ENCODE results near the gene STAT5A. TPM values are rescaled to one million over a fixed set of nuclear protein-coding genes. Genes with fewer than 3 reads are reported as not detected.

STAT5A gene
- polyA plus RNA-seq, 1 donor (not counting 4 experiments of a cell fraction or from before 2014, with no cell fraction given), result 0.51 TPM

GRCh38 chr17:42341568-42341967, 53.3 kb downstream of the STAT5A start:
- no peaks in the 10 kb centered on the region for H3K9me3 ChIP-seq (ENCODE audit: control insufficient read depth, low read depth, low read length)
- TF ChIP-seq EZH2 (IDR thresholded peaks at IDR 0.05; ENCODE audit: low read length) (no peak), CTCF (optimal IDR thresholded peaks at IDR 0.05 in 1 of 3, IDR thresholded peaks at IDR 0.05 in 1 of 3, conservative IDR thresholded peaks at IDR 0.05 in 1 of 3; ENCODE audit: extremely low read depth in 1 of 3, insufficient read depth in 2 of 3, low read length in 3 of 3) (no peak)
- H3K27me3 ChIP-seq (ENCODE audit: control insufficient read depth, extremely low read depth, insufficient read depth, low read length), result no peaks in the 10 kb centered on the region
- dilution Hi-C loops (cut with MboI; ENCODE audit: extremely low pct_ligation_motif_present, low sequenced_read_pairs), result no loop called here
- FAIRE-seq (no peak), DNase-seq (ENCODE audit: low read depth, low spot score) (no peak)
- H3K36me3 ChIP-seq (ENCODE audit: control insufficient read depth in 2 of 2, extremely low read depth in 1 of 2, insufficient read depth in 2 of 2, low read length in 2 of 2), result peaks cover 31 to 43% of the 10 kb centered on the region in 2 experiments
- no peak overlapping the region for H3K9ac ChIP-seq (ENCODE audit: control insufficient read depth, extremely low read depth, insufficient read depth, low read length)
- H4K20me1 ChIP-seq (ENCODE audit: control insufficient read depth, extremely low read depth, insufficient read depth, low read length), result no peaks in the 10 kb centered on the region
- no peak overlapping the region for H3K27ac ChIP-seq (ENCODE audit: control insufficient read depth, insufficient read depth, low read length)
- H3K4me1 ChIP-seq (ENCODE audit: control insufficient read depth, extremely low read depth, insufficient read depth, low read length), result no peaks in the 10 kb centered on the region
- no peaks in the 10 kb centered on the region for H3K79me2 ChIP-seq (ENCODE audit: control insufficient read depth, insufficient read depth, low read length)
- H2AFZ ChIP-seq (ENCODE audit: control insufficient read depth, low read length), result no peak overlapping the region
- H3K4me3 ChIP-seq (ENCODE audit: control insufficient read depth in 2 of 3, extremely low read depth in 1 of 3, insufficient read depth in 2 of 3, low read depth in 1 of 3, low read length in 3 of 3), result no peak overlapping the region
- no peak overlapping the region for H3K4me2 ChIP-seq (ENCODE audit: control insufficient read depth, extremely low read depth, insufficient read depth, low read depth, low read length)
- no peaks in the 10 kb centered on the region for H3K9me1 ChIP-seq (ENCODE audit: control insufficient read depth, extremely low read depth, insufficient read depth, low read length)

GRCh38 chr17:42342242-42343008, 54.1 kb downstream of the STAT5A start:
- Histone ChIP-seq H3K36me3 (ENCODE audit: control insufficient read depth in 2 of 2, extremely low read depth in 1 of 2, insufficient read depth in 2 of 2, low read length in 2 of 2) (peaks cover 28 to 38% of the 10 kb centered on the region in 2 experiments), H4K20me1 (ENCODE audit: control insufficient read depth, extremely low read depth, insufficient read depth, low read length) (no peaks in the 10 kb centered on the region)

More at GRCh38 chr17:42342242-42343008, 54.1 kb downstream of the STAT5A start:
- no peak for DNase-seq (ENCODE audit: low read depth, low spot score)
- H3K9ac ChIP-seq (ENCODE audit: control insufficient read depth, extremely low read depth, insufficient read depth, low read length), result no peak overlapping the region
- no peak overlapping the region for H3K4me3 ChIP-seq (ENCODE audit: control insufficient read depth in 2 of 3, extremely low read depth in 1 of 3, insufficient read depth in 2 of 3, low read depth in 1 of 3, low read length in 3 of 3)
- no peak overlapping the region for H3K27ac ChIP-seq (ENCODE audit: control insufficient read depth, insufficient read depth, low read length)
- no peaks in the 10 kb centered on the region for H3K9me3 ChIP-seq (ENCODE audit: control insufficient read depth, low read depth, low read length)
- H3K27me3 ChIP-seq (ENCODE audit: control insufficient read depth, extremely low read depth, insufficient read depth, low read length), result no peaks in the 10 kb centered on the region
- no peaks in the 10 kb centered on the region for H3K9me1 ChIP-seq (ENCODE audit: control insufficient read depth, extremely low read depth, insufficient read depth, low read length)
- TF ChIP-seq EZH2 (IDR thresholded peaks at IDR 0.05; ENCODE audit: low read length) (no peak), CTCF (optimal IDR thresholded peaks at IDR 0.05 in 1 of 3, IDR thresholded peaks at IDR 0.05 in 1 of 3, conservative IDR thresholded peaks at IDR 0.05 in 1 of 3; ENCODE audit: extremely low read depth in 1 of 3, insufficient read depth in 2 of 3, low read length in 3 of 3) (no peak)
- dilution Hi-C loops (cut with MboI; ENCODE audit: extremely low pct_ligation_motif_present, low sequenced_read_pairs), result no loop called here
- H2AFZ ChIP-seq (ENCODE audit: control insufficient read depth, low read length), result no peak overlapping the region
- H3K79me2 ChIP-seq (ENCODE audit: control insufficient read depth, insufficient read depth, low read length), result no peaks in the 10 kb centered on the region
- FAIRE-seq, result no peak
- no peak overlapping the region for H3K4me2 ChIP-seq (ENCODE audit: control insufficient read depth, extremely low read depth, insufficient read depth, low read depth, low read length)
- peaks cover 4% of the 10 kb centered on the region for H3K4me1 ChIP-seq (ENCODE audit: control insufficient read depth, extremely low read depth, insufficient read depth, low read length)
